Superior temporal gyrus (tissue), 1 donor: ENCODE results near the gene CKAP5.
"Not testable (repeated sequence)": the region's sequence is repeated elsewhere in the genome, so short reads cannot be mapped to it uniquely, and the experiment has no call there.

ENCODE experiments used
- DNase-seq: peaks from one replicate; pipeline ENCODE4 v3.0.0-alpha.2; 2016; ENCODE audit errors: extremely low spot score

Gene CKAP5

GRCh38 chr11:46726206-46726862 is 119.7 kb downstream of the CKAP5 start:
- DNase-seq = no peak

GRCh38 chr11:46725338-46726205 is 120.5 kb downstream of the CKAP5 start:
- no peak for DNase-seq

GRCh38 chr11:46724088-46724487 is 122.0 kb downstream of the CKAP5 start:
- no peak for DNase-seq

- DNase-seq = no peak
Observed at GRCh38 chr11:46723359-46723680, 122.8 kb downstream of the CKAP5 start.

GRCh38 chr11:46722566-46723358 is 123.3 kb downstream of the CKAP5 start:
- DNase-seq = no peak

- DNase-seq = no peak
Observed at GRCh38 chr11:46721286-46721685, 124.8 kb downstream of the CKAP5 start.

- no peak for DNase-seq
Observed at GRCh38 chr11:46719543-46720218, 126.4 kb downstream of the CKAP5 start.

GRCh38 chr11:46719048-46719542 is 127.0 kb downstream of the CKAP5 start, which contains the start of gene F2:
Gene F2 (plus strand): TSS chr11:46719213. CDS start chr11:46719236, 23 bp downstream.
- no peak for DNase-seq

GRCh38 chr11:46718155-46719019 is 127.7 kb downstream of the CKAP5 start:
- no peak for DNase-seq

GRCh38 chr11:46717825-46718154 is 128.3 kb downstream of the CKAP5 start:
- DNase-seq = not testable (repeated sequence)

GRCh38 chr11:46712874-46713576 is 133.1 kb downstream of the CKAP5 start:
- no peak for DNase-seq

GRCh38 chr11:46711303-46711702 is 134.8 kb downstream of the CKAP5 start:
- no peak for DNase-seq

GRCh38 chr11:46710821-46711269 is 135.2 kb downstream of the CKAP5 start:
- peak; percentile 70 for DNase-seq

- DNase-seq = not testable (repeated sequence)
Observed at GRCh38 chr11:46709351-46709750, 136.7 kb downstream of the CKAP5 start.

GRCh38 chr11:46706886-46707285 is 139.2 kb downstream of the CKAP5 start:
- no peak for DNase-seq

GRCh38 chr11:46705070-46705688 is 140.9 kb downstream of the CKAP5 start:
- DNase-seq = no peak

GRCh38 chr11:46701078-46701654 is 144.9 kb downstream of the CKAP5 start:
- DNase-seq = no peak

GRCh38 chr11:46700241-46701077 is 145.6 kb downstream of the CKAP5 start, which contains the start of the genes ARHGAP1 and ZNF408:
Gene ARHGAP1 (minus strand): TSS chr11:46700619. CDS start chr11:46696107, 4,512 bp downstream.
Gene ZNF408 (plus strand): TSS chr11:46701031. CDS start chr11:46701048, 17 bp downstream.
- peak; percentile 99 for DNase-seq
